B cell (primary cell): ENCODE data around the gene JAK3. TPM values are rescaled to one million over a fixed set of nuclear protein-coding genes. Genes with fewer than 3 reads are reported as not detected.

ENCODE experiments used
- ATAC-seq: fragments of 200-7000 bp; cut with Tn5 transposase; one replicate; pipeline ENCODE4 v1.10.0; 2021; ENCODE audit warnings: low read depth, mild to moderate bottlenecking, moderate number of reproducible peaks, moderate library complexity
- CTCF ChIA-PET: fragments of 350-600 bp; sonication (Branson Sonifier 250); formaldehyde crosslinking; loops from one replicate; lab custom pipeline; 2021; ENCODE audit warnings: antibody characterized with exemption, inconsistent platforms; lab: Charles Lee
- POLR2A ChIA-PET: fragments of 350-600 bp; sonication (Branson Sonifier 250); formaldehyde crosslinking; loops from one replicate; lab custom pipeline; 2021; ENCODE audit warnings: antibody characterized with exemption; lab: Charles Lee
- DNase-seq: peaks from one replicate; pipeline ENCODE4 v3.0.0; 2013
- H2AFZ ChIP-seq: 2 replicates; pipeline ENCODE4 v1.6.1; 2012; ENCODE audit warnings: mild to moderate bottlenecking, low read depth, low read length; ENCODE audit not compliant: insufficient read depth, poor library complexity, severe bottlenecking
- H3K27ac ChIP-seq, 2 donors: 1 replicate in 1 of 2; 2 replicates in 1 of 2; pipeline ENCODE4 v1.5.1; 2012 to 2013; ENCODE audit warnings: low read length in 2 of 2, mild to moderate bottlenecking in 2 of 2, moderate library complexity in 1 of 2
- H3K27me3 ChIP-seq, 4 experiments: fragments of 200-600 bp in 1 of 4; sonication (generic) in 1 of 4; replicated peaks in 1 of 4; 1 replicate in 2 of 4; 2 replicates in 2 of 4; pipeline versions ENCODE4 v1.6.1 to v1.7.0; 2013 to 2016; ENCODE audit warnings: low read length in 3 of 4, mild to moderate bottlenecking in 2 of 4, mixed read lengths in 1 of 4, moderate library complexity in 1 of 4; ENCODE audit not compliant: insufficient read depth in 4 of 4, control insufficient read depth in 3 of 4; ENCODE audit errors: control extremely low read depth in 1 of 4
- H3K36me3 ChIP-seq, 2 experiments: replicated peaks in 1 of 2; 1 replicate in 1 of 2; 2 replicates in 1 of 2; pipeline versions ENCODE4 v1.6.1 to v1.7.1; 2013; ENCODE audit warnings: low read length in 1 of 2; ENCODE audit not compliant: insufficient read depth in 2 of 2, control insufficient read depth in 1 of 2; ENCODE audit errors: control extremely low read depth in 1 of 2, extremely low read depth in 1 of 2
- H3K4me1 ChIP-seq, 2 donors: fragments of 200-600 bp in 1 of 2; sonication (generic) in 1 of 2; 1 replicate in 1 of 2; 2 replicates in 1 of 2; pipeline versions ENCODE4 v1.5.1 to v1.6.1; 2013 to 2017; ENCODE audit warnings: low read length in 2 of 2; ENCODE audit not compliant: control insufficient read depth in 2 of 2, insufficient read depth in 2 of 2
- H3K4me2 ChIP-seq: replicated peaks from 2 replicates; pipeline ENCODE3; 2012; ENCODE audit warnings: mild to moderate bottlenecking, low read depth, low read length; ENCODE audit not compliant: poor library complexity, severe bottlenecking
- H3K4me3 ChIP-seq, 5 experiments: fragments of 200-600 bp in 1 of 5; sonication (generic) in 1 of 5; 1 replicate in 3 of 5; 2 replicates in 2 of 5; pipeline versions ENCODE4 v1.5.1 to v1.7.0; 2011 to 2016; ENCODE audit warnings: low read length in 4 of 5, mild to moderate bottlenecking in 4 of 5, low read depth in 2 of 5, control low read depth in 1 of 5, moderate library complexity in 1 of 5; ENCODE audit not compliant: insufficient read depth in 1 of 5; ENCODE audit errors: control extremely low read depth in 1 of 5, extremely low read depth in 1 of 5
- H3K79me2 ChIP-seq: fragments of 200-600 bp; sonication (generic); one replicate; pipeline ENCODE4 v1.6.0; 2016; ENCODE audit warnings: low read length; ENCODE audit not compliant: control insufficient read depth, insufficient read depth
- H3K9ac ChIP-seq: fragments of 200-600 bp; sonication (generic); 2 replicates; pipeline ENCODE4 v1.6.1; 2017; ENCODE audit warnings: mild to moderate bottlenecking, low read length, moderate library complexity
- H3K9me3 ChIP-seq, 3 donors: one replicate each; pipeline versions ENCODE4 v1.6.1 to v1.7.1; 2013; ENCODE audit warnings: low read length in 2 of 3; ENCODE audit not compliant: control insufficient read depth in 2 of 3, insufficient read depth in 1 of 3; ENCODE audit errors: control extremely low read depth in 1 of 3
- H4K20me1 ChIP-seq: 2 replicates; pipeline ENCODE4 v1.6.0; 2012; ENCODE audit warnings: mild to moderate bottlenecking, low read length; ENCODE audit not compliant: insufficient read depth, control insufficient read depth, poor library complexity, severe bottlenecking
- H3K27ac Mint-ChIP-seq: one replicate; pipeline ENCODE4 v1.8.0; 2021; ENCODE audit warnings: mixed read lengths
- H3K27me3 Mint-ChIP-seq: one replicate; pipeline ENCODE4 v1.8.0; 2021; ENCODE audit warnings: mixed read lengths
- H3K4me1 Mint-ChIP-seq: one replicate; pipeline ENCODE4 v1.8.0; 2021; ENCODE audit warnings: mixed read lengths
- H3K4me3 Mint-ChIP-seq: one replicate; pipeline ENCODE4 v1.8.0; 2021; ENCODE audit warnings: mixed read lengths
- H3K9me3 Mint-ChIP-seq: one replicate; pipeline ENCODE4 v1.8.0; 2022; ENCODE audit warnings: mixed read lengths; ENCODE audit not compliant: insufficient read depth
- EZH2 ChIP-seq: IDR thresholded peaks from 2 replicates; pipeline ENCODE4 v1.6.1; 2012; ENCODE audit warnings: borderline replicate concordance, low read depth, mild to moderate bottlenecking, moderate library complexity, low read length; ENCODE audit not compliant: insufficient read depth, poor library complexity, severe bottlenecking
- WGBS: methylation state at CpG from one replicate; pipeline ENCODE4 v1.1.5; 2013; ENCODE audit warnings: missing lambda C conversion rate; ENCODE audit not compliant: insufficient coverage; 5-methylcytosine and 5-hydroxymethylcytosine counted together
- intact Hi-C: fragments of 100-400 bp; cut with micrococcal nuclease; formaldehyde crosslinking; loops from one replicate; pipeline ENCODE4 v1.10.0; 2022
- polyA plus RNA-seq: library from polyadenylated mRNA; depleted of rRNA; stranded (reverse); fragments of >200 nt; gene quantifications from 2 replicates; pipeline ENCODE4 v1.2.3, GENCODE V29; 2012
- total RNA-seq, 2 donors: library from RNA; stranded (reverse); fragments of 120-200 nt in 1 of 2; gene quantifications; 1 replicate in 1 of 2; 2 replicates in 1 of 2; pipeline versions ENCODE4 v1.2.3 to v1.2.4, GENCODE V29; 2013 to 2022
- TF ChIP-seq, protein P1 (sequence below): fragments of 200-600 bp; IDR thresholded peaks from one replicate; pipeline ENCODE4 v1.8.0; 2022; ENCODE audit warnings: antibody characterized with exemption, mild to moderate bottlenecking

JAK3 gene
- total and polyA plus RNA-seq, 2 donors (not counting 1 experiment from before 2014, with no cell fraction given): 102 to 143 TPM

DNA sequence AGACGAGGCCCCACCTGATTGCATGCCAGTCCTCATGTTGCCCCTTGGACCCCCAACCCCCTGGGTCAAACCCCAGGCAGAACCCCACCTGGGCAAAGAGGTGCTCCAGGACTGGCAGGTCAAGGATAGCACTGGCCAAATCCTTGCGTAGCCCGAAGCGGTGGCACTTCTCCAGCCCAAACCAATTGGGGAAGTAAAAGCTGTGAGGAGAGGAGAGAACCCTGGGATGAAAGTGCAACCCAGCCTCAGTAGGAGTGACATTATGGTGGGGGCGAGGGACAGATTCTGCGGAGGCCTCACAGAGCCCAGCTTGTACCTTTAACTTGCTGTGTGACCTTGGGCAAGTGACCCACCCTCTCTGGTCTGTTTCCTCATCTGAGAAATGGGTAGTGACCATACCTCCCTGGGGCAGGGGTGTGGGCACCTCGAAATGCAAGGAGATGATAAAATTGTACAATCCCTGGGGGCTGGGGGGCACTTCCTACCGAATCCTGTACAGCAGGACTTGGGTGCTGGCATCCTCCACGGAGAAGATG lies 4.4 kb downstream of the JAK3 start:
- 96% methylated on average over 8 of the region's 9 CpGs for WGBS
- POLR2A ChIA-PET: interaction anchor here (0.5 kb wide), 1 partner anchor 427 kb away, joined by 5 read pairs; no protein-coding TSS in a partner anchor

DNA sequence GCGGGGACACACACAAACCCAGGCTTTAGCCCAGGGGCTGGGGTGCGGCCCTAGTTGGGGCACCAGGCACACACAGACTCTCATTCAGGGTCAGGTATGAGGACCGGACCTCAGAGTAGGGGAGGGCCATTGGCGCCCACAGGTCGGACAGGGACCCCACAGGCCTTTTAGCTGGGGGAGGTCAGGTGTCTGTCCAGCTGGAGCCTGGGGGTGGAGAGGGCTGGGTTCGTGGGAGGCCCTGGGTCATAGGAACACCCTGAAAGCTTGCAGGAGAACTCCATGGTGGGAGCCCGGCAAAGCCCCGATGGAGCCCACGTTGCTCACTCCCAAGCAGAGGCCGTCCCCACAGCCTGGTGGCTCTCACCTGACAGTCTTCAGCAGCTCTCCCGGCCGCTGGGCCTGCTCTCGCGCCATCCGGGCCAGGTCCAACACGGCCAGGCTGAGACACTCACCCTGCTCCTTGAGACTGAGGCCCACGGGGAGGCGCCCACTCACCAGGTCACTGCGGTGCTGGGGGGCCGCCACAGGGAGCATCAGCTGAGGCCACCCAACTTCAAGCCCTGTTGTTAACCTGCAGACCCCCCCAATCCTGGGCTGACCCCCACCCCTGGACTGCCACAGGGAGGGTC lies 5.0 kb downstream of the JAK3 start:
- H3K4me1 Mint-ChIP-seq: peaks cover 30% of the 10 kb centered on the region
- Histone ChIP-seq H3K27ac (no peak overlapping the region), H4K20me1 (peaks cover 46% of the 10 kb centered on the region), H3K4me2 (no peak overlapping the region), H3K79me2 (peaks cover 77% of the 10 kb centered on the region), H3K36me3 (peaks cover 0 to 63% of the 10 kb centered on the region in 2 experiments), H3K9ac (no peak overlapping the region), H3K27me3 (no peaks in the 10 kb centered on the region), H3K9me3 (peaks cover 0 to 6% (median 0%) of the 10 kb centered on the region in 3 donors), H3K4me3 (no peak overlapping the region), H2AFZ (no peak overlapping the region), H3K4me1 (peaks cover 23 to 43% of the 10 kb centered on the region in 2 donors)
- H3K9me3 Mint-ChIP-seq: no peaks in the 10 kb centered on the region
- no peak overlapping the region for H3K27ac Mint-ChIP-seq
- WGBS: 95% methylated on average over 20 of the region's 20 CpGs
- TF ChIP-seq, protein P1, sequence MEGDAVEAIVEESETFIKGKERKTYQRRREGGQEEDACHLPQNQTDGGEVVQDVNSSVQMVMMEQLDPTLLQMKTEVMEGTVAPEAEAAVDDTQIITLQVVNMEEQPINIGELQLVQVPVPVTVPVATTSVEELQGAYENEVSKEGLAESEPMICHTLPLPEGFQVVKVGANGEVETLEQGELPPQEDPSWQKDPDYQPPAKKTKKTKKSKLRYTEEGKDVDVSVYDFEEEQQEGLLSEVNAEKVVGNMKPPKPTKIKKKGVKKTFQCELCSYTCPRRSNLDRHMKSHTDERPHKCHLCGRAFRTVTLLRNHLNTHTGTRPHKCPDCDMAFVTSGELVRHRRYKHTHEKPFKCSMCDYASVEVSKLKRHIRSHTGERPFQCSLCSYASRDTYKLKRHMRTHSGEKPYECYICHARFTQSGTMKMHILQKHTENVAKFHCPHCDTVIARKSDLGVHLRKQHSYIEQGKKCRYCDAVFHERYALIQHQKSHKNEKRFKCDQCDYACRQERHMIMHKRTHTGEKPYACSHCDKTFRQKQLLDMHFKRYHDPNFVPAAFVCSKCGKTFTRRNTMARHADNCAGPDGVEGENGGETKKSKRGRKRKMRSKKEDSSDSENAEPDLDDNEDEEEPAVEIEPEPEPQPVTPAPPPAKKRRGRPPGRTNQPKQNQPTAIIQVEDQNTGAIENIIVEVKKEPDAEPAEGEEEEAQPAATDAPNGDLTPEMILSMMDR: no peak
- no peak for TF ChIP-seq EZH2
- intact Hi-C loops: no loop called here
- H3K4me3 Mint-ChIP-seq: no peak overlapping the region
- ATAC-seq (no peak), DNase-seq (no peak)
- ChIA-PET POLR2A (interaction anchor here (0.5 to 0.6 kb wide), 2 partner anchors 164 to 426 kb away, joined by 5 read pairs; no protein-coding TSS in a partner anchor), CTCF (no interaction called here)
- no peaks in the 10 kb centered on the region for H3K27me3 Mint-ChIP-seq

More for the DNA sequence above, 4.4 kb downstream of the JAK3 start:
- CTCF ChIA-PET: no interaction called here
- Mint-ChIP-seq H3K9me3 (no peaks in the 10 kb centered on the region), H3K4me1 (peaks cover 36% of the 10 kb centered on the region), H3K4me3 (no peak overlapping the region), H3K27me3 (no peaks in the 10 kb centered on the region), H3K27ac (peak overlapping the region; percentile 15)
- peaks cover 77% of the 10 kb centered on the region for H3K79me2 ChIP-seq
- H3K9ac ChIP-seq: no peak overlapping the region
- H3K9me3 ChIP-seq: peaks cover 0 to 6% (median 0%) of the 10 kb centered on the region in 3 donors
- intact Hi-C loops: no loop called here
- no peak for TF ChIP-seq EZH2
- TF ChIP-seq, protein P1: no peak
- DNase-seq (no peak), ATAC-seq (no peak)
- peaks cover 0 to 57% of the 10 kb centered on the region in 2 experiments for H3K36me3 ChIP-seq
- no peak overlapping the region for H2AFZ ChIP-seq
- H3K4me3 ChIP-seq: no peak overlapping the region
- H4K20me1 ChIP-seq: peaks cover 46% of the 10 kb centered on the region
- peaks cover 27 to 49% of the 10 kb centered on the region in 2 donors for H3K4me1 ChIP-seq
- no peak overlapping the region for H3K4me2 ChIP-seq
- no peaks in the 10 kb centered on the region for H3K27me3 ChIP-seq
- H3K27ac ChIP-seq: no peak overlapping the region
